ENCODE data around the gene LMO7. TPM values are rescaled to one million over a fixed set of nuclear protein-coding genes. Genes with fewer than 3 reads are reported as not detected.

Gene LMO7
- polyA plus RNA-seq, 1 experiment: 76.9 TPM

DNA sequence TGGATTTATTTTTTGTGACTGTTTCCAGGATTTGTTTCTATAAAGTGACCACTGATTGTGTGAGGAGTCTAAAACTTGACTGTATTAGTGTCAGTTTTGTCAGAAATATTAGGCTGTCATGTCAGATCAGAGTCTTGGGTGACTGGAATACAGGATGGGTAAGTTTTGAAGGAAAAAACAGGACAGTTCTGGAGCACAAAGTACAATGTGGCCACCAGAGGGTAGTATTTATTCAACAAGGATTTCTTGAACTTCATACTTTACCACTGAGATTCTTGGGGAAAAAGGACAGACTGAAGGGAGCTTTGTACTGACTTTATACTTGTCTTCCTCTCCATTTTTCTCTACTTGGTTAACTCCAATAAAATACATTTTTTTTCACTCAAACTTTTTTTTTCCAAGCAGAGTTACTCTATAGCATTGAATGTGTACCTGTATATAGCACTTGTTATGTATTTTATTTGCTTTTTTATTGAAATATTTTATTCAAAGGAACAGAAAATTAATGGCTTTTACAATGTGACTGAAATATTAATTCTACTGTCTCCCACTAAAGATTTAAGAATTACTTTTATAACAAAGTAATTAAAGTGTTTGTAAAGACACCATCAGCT lies 51.1 kb downstream of the LMO7 start:
- H3K27me3 ChIP-seq (ENCODE audit: control insufficient read depth, insufficient read depth, low read length): no peaks in the 10 kb centered on the region
- POLR2A ChIA-PET: interaction anchor here (1.0 kb wide), 1 partner anchor 11 kb away, joined by 3 read pairs; no protein-coding TSS in a partner anchor
- no peak overlapping the region for H3K27ac ChIP-seq (ENCODE audit: low read depth, low read length)
- CTCF ChIA-PET: interaction anchor here (0.6 to 6.5 kb wide), 45 partner anchors 8 to 1315 kb away, joined by 3 to 106 read pairs (median 4); partner anchors contain the start of genes COMMD6 and TBC1D4
- no peaks in the 10 kb centered on the region for H3K9me3 ChIP-seq (ENCODE audit: control insufficient read depth, insufficient read depth, low read length)
- no peak for DNase-seq (ENCODE audit: low read depth, low spot score)
- peak; percentile 63 for TF ChIP-seq CTCF (IDR thresholded peaks at IDR 0.05; ENCODE audit: low read depth, low read length)
- H3K4me3 ChIP-seq (ENCODE audit: low read depth, low read length): no peak overlapping the region

GRCh38 chr13:75689686-75690085 lies 53.6 kb downstream of the LMO7 start:
- TF ChIP-seq CTCF (IDR thresholded peaks at IDR 0.05; ENCODE audit: low read depth, low read length): no peak
- Histone ChIP-seq H3K27ac (ENCODE audit: low read depth, low read length) (no peak overlapping the region), H3K4me3 (ENCODE audit: low read depth, low read length) (no peak overlapping the region), H3K27me3 (ENCODE audit: control insufficient read depth, insufficient read depth, low read length) (no peaks in the 10 kb centered on the region), H3K9me3 (ENCODE audit: control insufficient read depth, insufficient read depth, low read length) (no peaks in the 10 kb centered on the region)
- ChIA-PET POLR2A (no interaction called here), CTCF (interaction anchor here (1.7 to 6.5 kb wide), 3 partner anchors 15 to 186 kb away, joined by 5 to 106 read pairs (median 80); no protein-coding TSS in a partner anchor)
- DNase-seq (ENCODE audit: low read depth, low spot score): no peak

DNA sequence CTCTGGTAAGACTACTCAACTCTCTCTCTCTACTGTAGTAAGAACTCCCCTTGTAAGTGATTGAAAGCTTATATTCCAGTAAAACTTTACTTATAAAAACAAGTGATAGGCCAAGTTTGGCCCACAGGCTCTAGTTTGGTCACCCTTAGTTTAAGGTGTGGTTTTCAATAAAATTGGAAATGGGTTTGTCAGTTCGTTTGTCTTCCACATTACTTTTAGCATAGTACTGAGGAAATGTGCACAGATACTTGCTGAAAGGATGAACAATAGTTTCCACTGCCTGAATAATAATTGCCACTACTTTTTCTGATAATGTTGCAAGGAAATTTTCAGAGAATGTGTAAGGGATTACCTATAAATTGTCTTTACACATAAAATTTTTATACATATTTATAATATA lies 54.5 kb downstream of the LMO7 start:
- no peak for DNase-seq (ENCODE audit: low read depth, low spot score)
- no peaks in the 10 kb centered on the region for H3K27me3 ChIP-seq (ENCODE audit: control insufficient read depth, insufficient read depth, low read length)
- ChIA-PET POLR2A (no interaction called here), CTCF (interaction anchor here (0.6 to 6.5 kb wide), 4 partner anchors 180 to 1213 kb away, joined by 3 to 80 read pairs (median 3); no protein-coding TSS in a partner anchor)
- no peak for TF ChIP-seq CTCF (IDR thresholded peaks at IDR 0.05; ENCODE audit: low read depth, low read length)
- no peaks in the 10 kb centered on the region for H3K9me3 ChIP-seq (ENCODE audit: control insufficient read depth, insufficient read depth, low read length)
- no peak overlapping the region for H3K27ac ChIP-seq (ENCODE audit: low read depth, low read length)
- H3K4me3 ChIP-seq (ENCODE audit: low read depth, low read length): no peak overlapping the region

- POLR2A ChIA-PET: no interaction called here
- DNase-seq (ENCODE audit: low read depth, low spot score): no peak
- Histone ChIP-seq H3K27me3 (ENCODE audit: control insufficient read depth, insufficient read depth, low read length) (no peaks in the 10 kb centered on the region), H3K27ac (ENCODE audit: low read depth, low read length) (no peak overlapping the region), H3K4me3 (ENCODE audit: low read depth, low read length) (no peak overlapping the region), H3K9me3 (ENCODE audit: control insufficient read depth, insufficient read depth, low read length) (no peaks in the 10 kb centered on the region)
- TF ChIP-seq CTCF (IDR thresholded peaks at IDR 0.05; ENCODE audit: low read depth, low read length): no peak
- CTCF ChIA-PET: no interaction called here
These were observed 55.1 kb downstream of the LMO7 start for GRCh38 chr13:75691183-75691582.

GRCh38 chr13:75693227-75693626 lies 57.1 kb downstream of the LMO7 start:
- CTCF ChIA-PET: interaction anchor here (0.6 to 1.8 kb wide), 2 partner anchors 57 to 177 kb away, joined by 3 to 8 read pairs; no protein-coding TSS in a partner anchor
- DNase-seq (ENCODE audit: low read depth, low spot score): no peak
- Histone ChIP-seq H3K4me3 (ENCODE audit: low read depth, low read length) (no peak overlapping the region), H3K27me3 (ENCODE audit: control insufficient read depth, insufficient read depth, low read length) (no peaks in the 10 kb centered on the region), H3K9me3 (ENCODE audit: control insufficient read depth, insufficient read depth, low read length) (no peaks in the 10 kb centered on the region), H3K27ac (ENCODE audit: low read depth, low read length) (no peak overlapping the region)
- POLR2A ChIA-PET: no interaction called here
- no peak for TF ChIP-seq CTCF (IDR thresholded peaks at IDR 0.05; ENCODE audit: low read depth, low read length)
